GM19455 (cell line): ENCODE measurements around the gene EIF1AD.
"Not testable (repeated sequence)": the region's sequence is repeated elsewhere in the genome, so short reads cannot be mapped to it uniquely, and the experiment has no call there.

Experiments
- ATAC-seq: cut with Tn5 transposase; IDR thresholded peaks from one replicate; pipeline ENCODE4 v1.9.1; 2021; ENCODE audit not compliant: unreplicated experiment

Gene EIF1AD, protein sequence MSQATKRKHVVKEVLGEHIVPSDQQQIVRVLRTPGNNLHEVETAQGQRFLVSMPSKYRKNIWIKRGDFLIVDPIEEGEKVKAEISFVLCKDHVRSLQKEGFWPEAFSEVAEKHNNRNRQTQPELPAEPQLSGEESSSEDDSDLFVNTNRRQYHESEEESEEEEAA

GRCh38 chr11:66001942-66002647 is at the start of gene EIF1AD, which contains the start of gene BANF1:
Gene EIF1AD, minus strand, starts transcription at chr11:66002157. Its CDS starts 1,768 bp downstream, at chr11:66000389.
Gene BANF1, plus strand, starts transcription at chr11:66002503. Its CDS starts 748 bp downstream, at chr11:66003251.
- ATAC-seq, result peak; percentile 73

GRCh38 chr11:66051371-66051765 is 49.4 kb upstream of the EIF1AD start:
- no peak for ATAC-seq

GRCh38 chr11:66050581-66051231 is 48.7 kb upstream of the EIF1AD start:
- ATAC-seq, result no peak

GRCh38 chr11:66048547-66049323 is 46.8 kb upstream of the EIF1AD start, which contains the start of gene GAL3ST3:
Gene GAL3ST3, minus strand, starts transcription at chr11:66049161. Its CDS starts 3,746 bp downstream, at chr11:66045415.
- ATAC-seq, result no peak

DNA sequence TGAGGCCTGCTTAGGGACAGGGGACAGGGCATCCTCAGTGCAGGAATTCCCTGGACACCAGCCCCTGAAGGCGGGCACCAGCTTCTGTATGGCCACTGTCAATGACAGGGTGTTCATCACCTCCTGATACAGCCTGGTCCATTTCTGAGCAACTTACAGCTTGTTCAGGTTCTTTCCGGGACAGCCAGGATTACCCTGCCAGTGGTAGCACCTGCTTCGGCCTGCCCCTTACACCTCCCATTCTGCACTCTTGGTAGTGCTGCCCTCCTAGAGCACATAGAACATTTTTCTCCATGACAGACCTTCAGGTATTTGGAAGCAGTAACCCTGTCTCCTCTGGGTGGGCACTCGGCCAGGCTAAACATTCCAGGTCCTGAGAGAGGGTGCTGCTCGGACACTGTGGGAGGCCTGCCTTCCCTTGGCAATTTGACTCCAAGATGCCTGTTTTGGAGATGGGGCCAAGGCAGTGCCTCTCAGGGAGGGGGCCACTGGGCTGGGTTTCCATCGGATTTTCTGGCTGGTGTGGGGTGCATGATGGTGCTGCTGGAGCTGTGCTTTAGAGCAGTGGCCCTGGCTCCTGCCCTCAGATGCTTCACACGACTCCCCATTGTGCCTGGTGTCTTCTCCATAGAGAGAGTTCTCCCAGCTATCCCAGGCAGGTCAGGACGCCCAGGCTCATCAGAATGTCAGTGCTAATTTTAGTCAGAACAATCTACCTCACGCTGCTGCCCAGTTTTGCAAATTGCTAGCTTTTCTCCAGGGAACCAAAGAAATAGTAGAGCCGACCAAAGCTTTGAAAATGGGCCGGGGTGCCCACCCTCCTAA is 45.8 kb upstream of the EIF1AD start:
- no peak for ATAC-seq

GRCh38 chr11:66046901-66047300 is 44.9 kb upstream of the EIF1AD start:
- no peak for ATAC-seq

DNA sequence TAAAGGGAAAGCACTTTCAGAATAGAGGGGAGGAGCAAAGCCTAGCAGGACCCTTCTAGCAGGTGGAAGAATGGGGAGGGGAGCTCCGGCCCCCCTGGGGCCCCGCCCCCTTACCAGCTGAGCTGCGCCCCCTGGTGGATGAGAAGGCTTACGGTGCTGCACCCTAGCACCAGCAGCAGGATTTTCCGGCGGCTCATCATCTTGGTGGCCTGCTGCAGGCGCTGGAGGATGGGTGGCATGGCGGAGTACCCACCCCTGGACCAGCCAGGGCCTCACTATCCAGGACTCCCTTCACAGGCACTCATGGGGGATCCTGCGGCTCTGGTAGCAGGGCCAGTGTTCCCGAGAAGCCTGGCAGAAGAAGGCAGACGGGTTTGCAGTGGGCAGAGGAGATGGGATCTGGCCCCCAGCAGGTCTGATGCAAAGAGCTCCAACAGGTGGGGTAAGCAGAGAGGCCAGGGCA is 43.3 kb upstream of the EIF1AD start:
- no peak for ATAC-seq

GRCh38 chr11:66044757-66045156 is 42.8 kb upstream of the EIF1AD start:
- no peak for ATAC-seq

DNA sequence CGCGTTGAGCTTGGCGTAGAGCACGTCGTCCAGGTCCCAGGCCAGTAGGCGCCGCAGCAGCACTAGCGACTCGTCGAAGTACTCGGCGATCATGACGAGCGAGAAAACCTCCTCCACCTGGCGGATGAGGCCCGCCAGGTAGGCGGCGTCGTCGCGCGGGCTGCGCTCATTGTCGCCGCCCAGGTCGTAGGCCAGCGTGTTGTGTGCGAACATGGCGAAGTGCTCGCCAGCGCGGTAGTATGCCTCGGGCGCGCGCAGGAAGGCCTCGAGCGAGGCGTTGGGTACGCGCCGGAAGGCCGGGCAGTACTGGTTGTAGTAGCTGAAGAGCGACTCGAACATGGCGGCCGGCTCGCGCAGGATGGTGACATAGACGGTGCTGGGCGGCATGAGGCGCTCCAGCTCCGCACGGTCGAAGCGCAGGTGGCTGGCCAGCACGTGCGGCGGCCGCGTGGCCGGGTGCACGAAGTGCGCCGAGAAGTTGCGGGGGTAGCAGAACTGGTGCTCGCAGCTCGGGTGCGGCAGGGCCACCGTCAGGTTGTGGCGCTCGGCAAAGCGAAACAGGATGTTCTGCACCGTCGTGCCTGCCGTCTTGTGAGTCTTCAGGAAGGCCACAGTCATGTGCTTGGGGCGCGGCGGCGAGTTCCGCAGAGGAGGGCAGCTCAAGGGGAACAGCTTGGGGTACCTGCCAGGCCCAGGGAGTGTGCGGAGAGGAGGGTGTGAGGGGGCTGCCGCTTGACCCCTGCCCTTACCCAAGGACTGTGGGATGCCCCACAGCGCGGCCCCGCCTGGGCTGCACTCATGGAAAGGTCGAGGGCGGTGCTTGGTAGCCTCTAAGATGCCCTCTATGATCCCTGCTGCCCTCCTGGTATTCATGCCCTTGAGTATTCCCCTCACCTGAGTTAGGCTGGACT is 41.3 kb upstream of the EIF1AD start:
- no peak for ATAC-seq

GRCh38 chr11:66042227-66042995 is 40.5 kb upstream of the EIF1AD start:
- ATAC-seq, result no peak

- no peak for ATAC-seq
Measured at GRCh38 chr11:66039765-66040164, 37.8 kb upstream of the EIF1AD start.

GRCh38 chr11:66037327-66037726 is 35.4 kb upstream of the EIF1AD start:
- no peak for ATAC-seq

DNA sequence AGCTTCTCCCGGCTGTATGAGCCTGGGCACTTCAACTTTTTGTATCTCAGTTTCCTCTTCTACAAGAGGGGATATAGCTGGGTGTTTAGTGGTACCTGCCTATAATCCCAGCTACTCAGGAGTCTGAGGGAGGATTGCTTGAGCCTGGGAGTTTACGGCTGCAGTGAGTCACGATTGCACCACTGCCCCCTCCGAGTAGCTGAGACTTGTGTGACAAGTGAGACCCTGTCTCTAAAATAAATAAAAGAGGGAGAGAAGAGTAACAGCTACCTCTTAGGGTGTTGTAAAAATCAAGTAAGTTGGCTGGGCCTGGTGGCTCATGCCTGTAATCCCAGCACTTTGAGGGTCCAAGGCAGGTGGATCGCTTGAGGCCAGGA is 34.4 kb upstream of the EIF1AD start:
- ATAC-seq, result no peak

- no peak for ATAC-seq
Measured at GRCh38 chr11:66035653-66036333, 33.8 kb upstream of the EIF1AD start.

- no peak for ATAC-seq
Measured at GRCh38 chr11:66032957-66033735, 31.2 kb upstream of the EIF1AD start.

DNA sequence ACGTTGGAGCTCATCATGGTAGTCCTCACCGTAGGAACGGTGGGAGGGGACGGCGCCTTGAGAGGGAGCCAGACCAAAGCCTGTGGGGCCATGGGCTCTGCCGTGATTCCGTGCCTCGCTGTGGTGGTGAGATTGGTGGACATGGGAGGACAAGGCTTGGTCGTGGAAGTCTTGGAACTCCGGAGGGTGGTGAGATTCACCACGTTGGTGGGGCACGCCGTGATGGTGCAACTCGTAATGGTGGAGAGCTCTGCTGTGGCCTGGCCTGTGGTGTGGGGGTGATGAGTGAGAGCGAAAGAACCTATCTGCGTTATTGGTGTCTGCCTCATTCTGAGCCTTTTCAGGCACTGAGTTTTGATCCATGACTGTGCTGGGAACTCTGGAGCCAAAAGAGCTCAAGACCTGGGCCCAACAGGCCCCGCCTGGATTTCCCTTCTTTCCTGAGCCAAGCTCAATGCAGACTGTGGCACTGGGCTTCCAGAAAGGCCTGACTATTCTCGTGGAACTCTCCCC is 24.1 kb upstream of the EIF1AD start, which contains the start of gene CATSPER1:
Gene CATSPER1 (minus strand): TSS at position 463 of the 513 bp plus-strand sequence. CDS start 100 bp downstream, at position 363.
- ATAC-seq, result no peak

- ATAC-seq, result not testable (repeated sequence)
Measured at GRCh38 chr11:66023186-66023440, 21.2 kb upstream of the EIF1AD start.
